IPS-20b (cell line): ENCODE results near the gene BCKDK.
"Not testable (repeated sequence)": the region's sequence is repeated elsewhere in the genome, so short reads cannot be mapped to it uniquely, and the experiment has no call there.

Experiments
- H3K27ac ChIP-seq: one replicate; pipeline ENCODE4 v1.5.1; 2013; ENCODE audit warnings: low read length
- H3K27me3 ChIP-seq: 2 replicates; pipeline ENCODE4 v1.6.1; 2013; ENCODE audit warnings: mild to moderate bottlenecking, low read length, inconsistent platforms; ENCODE audit not compliant: insufficient read depth
- H3K36me3 ChIP-seq: 2 replicates; pipeline ENCODE4 v1.6.1; 2013; ENCODE audit warnings: low read depth, mild to moderate bottlenecking, inconsistent platforms, low read length, moderate library complexity; ENCODE audit not compliant: insufficient read depth
- H3K4me1 ChIP-seq: 2 replicates; pipeline ENCODE4 v1.6.1; 2013; ENCODE audit warnings: mild to moderate bottlenecking, control low read depth, inconsistent platforms, low read length, moderate library complexity; ENCODE audit not compliant: insufficient read depth
- H3K4me3 ChIP-seq: 2 replicates; pipeline ENCODE4 v1.5.1; 2013; ENCODE audit warnings: mild to moderate bottlenecking, low read length, inconsistent platforms
- H3K9ac ChIP-seq: 2 replicates; pipeline ENCODE4 v1.6.1; 2013; ENCODE audit warnings: low read depth, mild to moderate bottlenecking, inconsistent platforms, low read length, moderate library complexity
- H3K9me3 ChIP-seq: 2 replicates; pipeline ENCODE4 v1.6.1; 2013; ENCODE audit warnings: mild to moderate bottlenecking, low read depth, low read length, inconsistent platforms; ENCODE audit not compliant: insufficient read depth

BCKDK gene

DNA sequence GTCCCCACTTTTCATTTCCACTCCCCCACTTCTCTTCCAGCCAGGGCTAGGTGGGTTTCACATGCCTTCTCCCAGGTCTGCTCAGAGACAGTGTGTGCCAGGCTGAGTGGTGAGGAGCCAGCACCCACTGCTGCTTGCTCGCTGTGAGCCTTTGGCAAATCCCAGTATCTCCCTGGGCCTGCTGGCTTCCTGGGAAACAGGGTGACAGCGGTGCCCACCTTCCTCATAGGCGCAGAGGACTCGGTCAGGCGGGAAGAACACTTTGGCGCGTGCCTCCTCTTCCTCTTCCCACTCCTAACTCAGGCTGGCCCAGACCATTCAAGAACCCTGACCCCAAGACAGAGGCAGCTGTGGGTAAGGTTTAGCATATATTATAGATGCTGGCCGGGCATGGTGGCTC lies 19.0 kb upstream of the BCKDK start:
- Histone ChIP-seq H3K9me3 (no peaks in the 10 kb centered on the region), H3K27ac (no peak overlapping the region), H3K9ac (no peak overlapping the region), H3K36me3 (peaks cover 24% of the 10 kb centered on the region), H3K27me3 (no peaks in the 10 kb centered on the region), H3K4me1 (0 out of 2 replicates have a peak, but pooled peaks cover 3% of the 10 kb centered on the region), H3K4me3 (no peak overlapping the region)

DNA sequence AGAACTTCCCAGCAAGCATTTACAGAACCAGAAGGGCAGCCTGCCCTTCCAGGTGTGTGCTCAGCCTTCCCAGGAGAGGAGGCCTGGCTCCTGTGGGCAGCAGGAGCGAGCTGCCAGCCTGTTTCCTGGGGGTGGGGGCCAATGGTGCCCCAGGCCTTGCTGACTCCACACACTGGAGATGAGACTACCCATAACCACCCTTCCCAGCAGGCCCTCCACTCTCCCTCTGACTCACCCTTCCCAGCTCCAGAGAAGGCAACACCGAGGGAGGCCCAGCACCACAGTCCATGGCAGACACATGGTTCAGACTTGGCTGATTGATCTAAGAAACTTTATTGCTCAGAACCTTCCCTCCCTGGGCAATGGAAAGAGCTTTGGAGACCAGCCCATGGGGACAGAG lies 17.6 kb upstream of the BCKDK start:
- Histone ChIP-seq H3K27me3 (no peaks in the 10 kb centered on the region), H3K9ac (no peak overlapping the region), H3K9me3 (no peaks in the 10 kb centered on the region), H3K4me3 (no peak overlapping the region), H3K36me3 (peaks cover 24% of the 10 kb centered on the region), H3K4me1 (0 out of 2 replicates have a peak, but pooled peaks cover 3% of the 10 kb centered on the region), H3K27ac (no peak overlapping the region)

DNA sequence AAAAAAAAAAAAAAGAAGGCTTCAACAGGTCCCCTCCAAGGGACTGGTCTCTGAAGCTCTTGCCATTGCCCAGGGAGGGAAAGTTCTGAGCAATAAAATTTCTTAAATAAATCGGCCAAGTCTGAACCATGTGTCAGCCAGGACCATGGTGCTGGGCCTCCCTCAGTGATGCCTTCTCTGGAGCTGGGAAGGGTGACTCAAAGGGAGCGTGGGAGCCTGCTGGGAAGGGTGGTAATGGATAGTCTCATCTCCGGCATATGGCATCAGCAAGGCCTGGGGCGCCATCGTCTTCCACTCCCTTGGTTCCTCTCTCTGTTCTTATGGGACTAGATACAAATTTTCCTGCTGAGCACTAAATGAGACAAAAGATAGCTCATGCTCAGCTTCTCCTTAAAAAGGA lies 15.9 kb upstream of the BCKDK start:
- H3K27me3 ChIP-seq, result no peaks in the 10 kb centered on the region
- H3K9me3 ChIP-seq, result no peaks in the 10 kb centered on the region
- H3K36me3 ChIP-seq, result peaks cover 24% of the 10 kb centered on the region
- H3K27ac ChIP-seq, result no peak overlapping the region
- H3K9ac ChIP-seq, result no peak overlapping the region
- 0 out of 2 replicates have a peak, but pooled peaks cover 3% of the 10 kb centered on the region for H3K4me1 ChIP-seq
- no peak overlapping the region for H3K4me3 ChIP-seq

DNA sequence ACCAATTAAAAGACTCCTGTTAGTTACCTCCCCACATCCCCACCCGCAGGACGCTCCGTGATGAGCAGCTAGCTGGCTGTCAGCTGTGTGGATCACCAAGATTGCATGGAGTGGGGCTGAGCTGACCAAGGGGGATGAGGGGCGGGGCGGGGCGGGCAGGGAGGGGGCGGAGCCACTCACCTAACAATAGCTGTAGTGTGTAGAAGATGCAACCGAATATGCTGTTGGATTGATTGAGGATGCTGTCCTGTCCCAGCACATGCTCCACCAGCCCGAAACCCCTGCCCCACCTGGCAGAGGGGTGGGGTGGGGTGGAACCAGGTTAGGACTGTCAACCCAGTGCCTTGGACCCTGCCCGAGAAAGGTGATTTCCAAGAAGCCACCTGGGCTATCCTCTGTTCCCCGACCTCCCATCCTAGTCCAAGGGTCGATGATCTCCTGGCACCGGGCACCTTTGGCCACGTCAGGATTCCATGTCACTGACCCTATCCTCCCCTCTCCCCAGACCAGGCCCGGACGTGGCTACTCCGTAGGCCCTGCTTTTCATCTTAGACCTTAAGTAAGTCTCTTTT lies 15.0 kb upstream of the BCKDK start:
- H3K27me3 ChIP-seq, result no peaks in the 10 kb centered on the region
- H3K9ac ChIP-seq, result peak overlapping the region; percentile 42; the same call in 1 of the 2 replicates
- H3K36me3 ChIP-seq, result peaks cover 24% of the 10 kb centered on the region
- H3K27ac ChIP-seq, result no peak overlapping the region
- peak overlapping the region; percentile 98 for H3K4me3 ChIP-seq
- no peaks in the 10 kb centered on the region for H3K9me3 ChIP-seq
- H3K4me1 ChIP-seq, result 0 out of 2 replicates have a peak, but pooled peaks cover 3% of the 10 kb centered on the region

DNA sequence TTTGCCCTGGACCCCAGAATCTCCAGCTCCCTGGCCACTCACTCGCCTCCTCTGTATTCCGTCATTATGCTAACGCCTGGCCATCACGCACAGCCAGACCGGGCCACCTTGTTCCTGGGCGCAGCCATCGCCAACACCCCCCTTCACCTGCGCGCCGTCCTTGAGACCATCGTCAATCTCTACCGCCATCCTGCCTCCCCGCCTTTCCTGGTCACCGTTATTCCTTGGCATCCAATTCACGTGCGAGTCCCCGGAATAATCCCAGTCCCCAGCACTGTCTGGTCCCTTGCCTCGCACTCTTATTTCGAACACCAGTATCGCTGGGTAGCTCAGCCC lies 14.1 kb upstream of the BCKDK start:
- Histone ChIP-seq H3K4me1 (0 out of 2 replicates have a peak, but pooled peaks cover 3% of the 10 kb centered on the region), H3K4me3 (peak overlapping the region; percentile 98), H3K27ac (peak overlapping the region; percentile 39), H3K36me3 (peaks cover 20% of the 10 kb centered on the region), H3K27me3 (no peaks in the 10 kb centered on the region), H3K9me3 (no peaks in the 10 kb centered on the region), H3K9ac (peak overlapping the region; percentile 87)

DNA sequence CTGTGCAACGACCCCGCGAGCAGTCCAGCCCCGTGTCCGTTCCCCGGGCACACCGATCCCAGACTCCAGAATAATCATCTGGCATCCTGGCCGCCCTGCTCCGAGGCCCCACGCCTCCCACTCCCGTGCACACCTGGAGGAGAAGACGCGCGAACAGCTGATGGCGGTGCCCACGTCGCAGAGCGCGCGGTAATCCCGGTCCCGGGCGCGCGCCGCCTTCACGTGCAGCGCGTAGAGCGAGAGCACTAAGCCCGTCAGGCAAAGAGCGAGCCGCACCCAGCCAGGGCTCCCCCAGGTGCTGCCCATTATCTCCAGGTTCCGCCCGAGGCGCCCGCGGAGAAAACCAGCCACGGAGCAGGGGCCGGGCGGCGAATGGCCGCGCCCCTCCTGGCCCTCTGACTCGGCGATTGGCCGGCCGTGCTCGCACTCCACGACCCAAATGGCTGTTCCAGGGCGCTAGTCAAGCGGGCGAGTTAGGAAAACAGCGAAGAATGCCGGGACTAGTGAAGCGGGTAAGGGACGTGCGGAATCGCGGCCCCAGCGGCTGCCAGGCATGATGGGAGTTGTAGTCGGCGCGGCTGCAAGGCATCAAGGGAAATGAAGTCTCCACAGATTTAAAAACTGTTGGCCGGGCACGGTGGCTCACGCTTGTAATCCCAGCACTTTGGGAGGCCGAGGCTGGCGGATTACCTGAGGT lies 13.6 kb upstream of the BCKDK start, which contains the start of gene VKORC1:
Gene VKORC1 (minus strand): TSS at position 374 of the 697 bp plus-strand sequence. CDS start 68 bp downstream, at position 306.
- Histone ChIP-seq H3K9me3 (no peaks in the 10 kb centered on the region), H3K27me3 (no peaks in the 10 kb centered on the region), H3K36me3 (peaks cover 17% of the 10 kb centered on the region), H3K27ac (peak within 1 kb of the TSS; percentile 39), H3K4me3 (peak within 1 kb of the TSS; percentile 98), H3K4me1 (0 out of 2 replicates have a peak, but pooled peaks cover 3% of the 10 kb centered on the region), H3K9ac (peak within 1 kb of the TSS; percentile 87)

DNA sequence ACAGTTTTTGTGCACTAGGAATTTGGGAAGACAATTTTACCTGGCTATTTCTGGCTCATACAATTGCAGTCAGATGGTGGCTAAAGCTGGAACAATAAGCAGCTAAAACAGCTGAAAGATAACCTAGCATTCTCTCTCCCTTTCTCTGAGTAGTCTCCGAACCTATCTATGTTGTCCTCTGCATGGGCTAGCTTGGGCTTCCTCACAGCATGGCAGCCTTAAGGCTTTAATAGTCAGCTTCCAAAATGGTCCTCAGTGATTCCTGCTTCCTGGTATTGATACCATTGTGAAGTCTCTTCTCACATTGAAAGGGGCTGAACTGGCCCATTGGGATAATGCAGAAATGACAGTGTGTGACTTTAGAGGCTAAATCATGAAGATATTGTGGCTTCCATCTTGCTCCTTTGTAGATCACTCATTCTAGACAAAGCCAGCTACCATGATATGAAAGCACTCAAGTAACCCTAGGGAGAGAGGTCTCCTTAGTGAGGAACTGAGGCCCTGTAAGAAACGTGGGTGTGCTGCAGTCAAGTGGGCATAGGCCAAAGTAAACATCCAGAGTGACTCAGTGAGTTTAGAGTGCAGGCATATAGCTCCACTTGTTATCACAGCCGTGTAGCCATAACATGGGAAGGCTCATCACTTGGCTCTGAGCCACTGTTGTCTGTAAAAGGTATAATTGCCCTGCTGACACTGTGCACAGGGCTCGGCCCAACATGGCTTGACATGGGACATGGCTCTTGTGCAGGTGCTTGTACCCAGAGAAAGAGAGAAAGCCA lies 8.1 kb upstream of the BCKDK start:
- no peaks in the 10 kb centered on the region for H3K4me1 ChIP-seq
- H3K27ac ChIP-seq, result no peak overlapping the region
- no peak overlapping the region for H3K9ac ChIP-seq
- H3K27me3 ChIP-seq, result no peaks in the 10 kb centered on the region
- H3K36me3 ChIP-seq, result no peaks in the 10 kb centered on the region
- no peak overlapping the region for H3K4me3 ChIP-seq
- H3K9me3 ChIP-seq, result no peaks in the 10 kb centered on the region

DNA sequence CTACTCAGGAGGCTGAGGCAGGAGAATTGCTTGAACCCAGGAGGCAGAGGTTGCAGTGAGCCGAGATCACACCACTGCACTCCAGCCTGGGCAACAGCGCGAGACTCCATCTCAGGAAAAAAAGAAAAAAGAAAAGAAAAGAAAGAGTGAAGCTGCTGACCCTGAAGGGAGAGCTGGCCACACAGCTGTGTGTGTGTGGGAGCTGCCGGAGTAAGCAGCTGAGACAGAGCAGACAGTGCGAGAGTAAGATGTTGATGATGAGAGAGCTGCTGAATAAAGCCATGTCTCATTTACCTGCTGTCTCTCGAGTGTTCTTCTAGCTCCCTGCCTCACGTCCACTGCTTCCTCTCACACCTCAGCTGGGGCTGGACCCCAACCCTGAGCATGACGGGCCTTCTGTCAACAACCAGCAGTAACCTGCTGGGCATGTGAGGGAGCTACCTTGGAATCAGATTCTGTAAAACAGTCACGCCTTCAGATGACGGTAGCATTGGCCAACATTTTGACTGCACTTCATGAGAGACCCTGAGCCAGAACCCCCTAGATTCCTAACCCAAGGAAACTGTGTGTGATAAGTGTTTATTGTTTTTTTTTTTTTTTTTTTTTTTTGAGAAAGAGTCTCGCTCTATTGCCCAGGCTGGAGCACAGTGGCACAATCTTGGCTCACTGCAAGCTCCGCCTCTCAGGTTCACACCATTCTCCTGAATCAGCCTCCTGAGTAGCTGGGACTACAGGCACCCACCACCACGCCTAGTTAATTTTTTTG lies 7.1 kb upstream of the BCKDK start:
- H3K4me1 ChIP-seq, H3K9ac ChIP-seq, H3K9me3 ChIP-seq, H3K36me3 ChIP-seq, H3K27me3 ChIP-seq, H3K27ac ChIP-seq, H3K4me3 ChIP-seq: not testable (repeated sequence)

DNA sequence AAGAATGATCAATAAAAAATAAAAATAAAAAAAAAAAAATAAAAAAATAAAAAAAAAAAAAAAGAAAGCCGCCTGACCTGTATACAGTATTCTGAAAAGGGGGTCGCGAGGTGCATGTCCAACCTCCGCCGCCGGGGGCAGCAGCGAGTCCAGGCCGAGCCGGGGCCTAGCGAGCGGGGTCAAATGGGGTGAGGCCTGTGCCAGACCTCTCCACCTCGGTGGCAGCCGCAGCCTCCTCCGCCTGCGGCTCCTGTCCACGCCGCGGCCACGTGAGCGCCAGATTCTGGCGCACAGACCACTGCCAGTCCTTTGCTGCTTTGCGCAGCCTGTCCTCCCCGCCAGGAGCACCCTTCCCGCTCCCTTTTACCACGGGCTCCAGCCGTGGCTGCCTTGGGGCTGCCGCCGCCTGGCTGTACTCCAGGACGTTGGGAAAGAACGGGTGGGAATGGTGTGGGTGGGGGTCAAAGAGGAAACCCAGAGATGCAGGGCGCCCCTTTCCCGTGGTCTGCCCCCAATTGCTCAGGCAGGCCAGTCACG lies 2.4 kb upstream of the BCKDK start:
- no peak overlapping the region for H3K27ac ChIP-seq
- no peak overlapping the region for H3K9ac ChIP-seq
- H3K9me3 ChIP-seq, result no peaks in the 10 kb centered on the region
- H3K27me3 ChIP-seq, result no peaks in the 10 kb centered on the region
- no peak overlapping the region for H3K4me3 ChIP-seq
- peaks cover 13% of the 10 kb centered on the region for H3K36me3 ChIP-seq
- no peaks in the 10 kb centered on the region for H3K4me1 ChIP-seq

DNA sequence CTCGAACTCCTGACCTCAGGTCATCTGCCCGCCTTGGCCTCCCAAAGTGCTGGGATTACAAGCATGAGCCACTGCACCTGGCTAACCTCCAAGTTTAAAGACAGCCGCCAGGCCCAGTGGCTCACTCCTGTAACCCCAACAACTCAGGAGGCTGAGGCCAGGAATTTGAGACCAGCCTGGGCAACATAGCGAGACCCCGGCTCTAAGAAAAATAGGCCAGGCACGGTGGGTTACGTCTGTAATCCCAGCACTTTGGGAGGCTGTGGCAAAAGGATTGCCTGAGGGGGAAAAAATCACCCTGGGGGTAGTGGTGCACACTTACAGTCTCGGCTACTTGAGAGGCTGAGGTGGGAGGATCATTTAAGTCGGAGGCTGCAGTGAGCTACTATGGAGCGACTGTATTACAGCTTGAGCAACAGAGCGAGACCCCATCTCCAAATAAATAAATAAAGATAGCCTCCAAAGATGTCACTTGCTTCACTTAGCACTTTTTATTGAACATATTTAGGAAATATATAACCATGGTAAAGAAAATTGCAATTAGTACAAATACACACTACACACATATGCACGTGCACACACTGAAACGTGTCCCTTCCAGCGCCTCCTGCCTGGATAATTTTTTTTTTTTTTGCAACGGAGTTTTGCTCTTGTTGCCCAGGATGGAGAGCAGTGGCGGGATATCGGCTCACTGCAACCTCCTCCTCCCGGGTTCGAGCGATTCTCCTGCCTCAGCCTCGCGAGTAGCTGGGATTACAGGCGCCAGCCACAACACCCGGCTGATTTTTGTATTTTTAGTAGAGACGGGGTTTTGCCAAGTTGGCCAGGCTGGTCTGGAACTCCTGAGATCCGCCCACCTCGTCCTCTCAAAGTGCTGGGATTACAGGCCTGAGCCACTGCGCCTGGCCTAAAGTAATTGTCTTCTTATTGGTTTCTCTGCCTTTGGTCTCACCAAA lies 1.4 kb upstream of the BCKDK start:
- Histone ChIP-seq H3K27ac (no peak overlapping the region), H3K36me3 (peaks cover 22% of the 10 kb centered on the region)

More for the DNA sequence above, 1.4 kb upstream of the BCKDK start:
- Histone ChIP-seq H3K4me3 (no peak overlapping the region), H3K4me1 (no peaks in the 10 kb centered on the region), H3K9me3 (no peaks in the 10 kb centered on the region), H3K27me3 (no peaks in the 10 kb centered on the region), H3K9ac (no peak overlapping the region)
